ENCODE measurements around the gene TRPV4. TPM values are rescaled to one million over a fixed set of nuclear protein-coding genes. Genes with fewer than 3 reads are reported as not detected.

TRPV4 gene
- total RNA-seq, 4 donors from 2014 or later = 0.39 to 1.6 (median 1.3) TPM; not detected in 1

DNA sequence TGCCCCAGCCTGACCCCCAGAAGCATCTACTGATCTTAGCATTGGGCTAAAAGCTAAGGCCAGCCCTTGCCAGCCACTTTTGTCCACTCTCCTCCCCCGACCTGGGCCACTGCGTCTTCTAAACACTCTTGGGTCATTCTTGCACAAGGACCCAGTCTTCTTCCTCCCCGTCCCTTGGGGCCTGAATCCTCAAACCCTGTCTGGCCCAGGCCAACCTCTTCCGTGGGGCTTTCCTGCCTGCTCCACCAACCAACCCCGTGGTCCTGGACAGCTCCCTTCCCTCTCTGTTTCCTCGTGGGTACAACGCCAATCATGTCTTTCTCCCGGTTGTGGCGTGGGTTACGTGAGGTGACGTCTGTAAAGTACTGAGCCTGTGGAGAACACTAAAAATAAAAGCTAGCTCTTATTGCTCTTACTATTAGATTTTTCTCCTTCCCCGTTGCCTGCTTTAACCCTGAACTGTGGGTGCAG is 98.1 kb downstream of the TRPV4 start:
- intact Hi-C loops (cut with DNase I) = no loop called here
- no peak for DNase-seq
- H3K36me3 ChIP-seq = no peaks in the 10 kb centered on the region
- no peak overlapping the region for H3K4me3 ChIP-seq (replicated peaks in 1 of 3)
- H3K4me1 ChIP-seq = no peaks in the 10 kb centered on the region
- no peak overlapping the region for H3K27ac ChIP-seq
- H3K9me3 ChIP-seq = no peaks in the 10 kb centered on the region
- no peak for TF ChIP-seq POLR2A (IDR thresholded peaks at IDR 0.05)
- TF ChIP-seq, protein P1, sequence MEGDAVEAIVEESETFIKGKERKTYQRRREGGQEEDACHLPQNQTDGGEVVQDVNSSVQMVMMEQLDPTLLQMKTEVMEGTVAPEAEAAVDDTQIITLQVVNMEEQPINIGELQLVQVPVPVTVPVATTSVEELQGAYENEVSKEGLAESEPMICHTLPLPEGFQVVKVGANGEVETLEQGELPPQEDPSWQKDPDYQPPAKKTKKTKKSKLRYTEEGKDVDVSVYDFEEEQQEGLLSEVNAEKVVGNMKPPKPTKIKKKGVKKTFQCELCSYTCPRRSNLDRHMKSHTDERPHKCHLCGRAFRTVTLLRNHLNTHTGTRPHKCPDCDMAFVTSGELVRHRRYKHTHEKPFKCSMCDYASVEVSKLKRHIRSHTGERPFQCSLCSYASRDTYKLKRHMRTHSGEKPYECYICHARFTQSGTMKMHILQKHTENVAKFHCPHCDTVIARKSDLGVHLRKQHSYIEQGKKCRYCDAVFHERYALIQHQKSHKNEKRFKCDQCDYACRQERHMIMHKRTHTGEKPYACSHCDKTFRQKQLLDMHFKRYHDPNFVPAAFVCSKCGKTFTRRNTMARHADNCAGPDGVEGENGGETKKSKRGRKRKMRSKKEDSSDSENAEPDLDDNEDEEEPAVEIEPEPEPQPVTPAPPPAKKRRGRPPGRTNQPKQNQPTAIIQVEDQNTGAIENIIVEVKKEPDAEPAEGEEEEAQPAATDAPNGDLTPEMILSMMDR (IDR thresholded peaks at IDR 0.05) = no peak
- no peaks in the 10 kb centered on the region for H3K27me3 ChIP-seq
- WGBS, 2 donors = 53 to 66% methylated on average over 12 of the region's 12 CpGs

DNA sequence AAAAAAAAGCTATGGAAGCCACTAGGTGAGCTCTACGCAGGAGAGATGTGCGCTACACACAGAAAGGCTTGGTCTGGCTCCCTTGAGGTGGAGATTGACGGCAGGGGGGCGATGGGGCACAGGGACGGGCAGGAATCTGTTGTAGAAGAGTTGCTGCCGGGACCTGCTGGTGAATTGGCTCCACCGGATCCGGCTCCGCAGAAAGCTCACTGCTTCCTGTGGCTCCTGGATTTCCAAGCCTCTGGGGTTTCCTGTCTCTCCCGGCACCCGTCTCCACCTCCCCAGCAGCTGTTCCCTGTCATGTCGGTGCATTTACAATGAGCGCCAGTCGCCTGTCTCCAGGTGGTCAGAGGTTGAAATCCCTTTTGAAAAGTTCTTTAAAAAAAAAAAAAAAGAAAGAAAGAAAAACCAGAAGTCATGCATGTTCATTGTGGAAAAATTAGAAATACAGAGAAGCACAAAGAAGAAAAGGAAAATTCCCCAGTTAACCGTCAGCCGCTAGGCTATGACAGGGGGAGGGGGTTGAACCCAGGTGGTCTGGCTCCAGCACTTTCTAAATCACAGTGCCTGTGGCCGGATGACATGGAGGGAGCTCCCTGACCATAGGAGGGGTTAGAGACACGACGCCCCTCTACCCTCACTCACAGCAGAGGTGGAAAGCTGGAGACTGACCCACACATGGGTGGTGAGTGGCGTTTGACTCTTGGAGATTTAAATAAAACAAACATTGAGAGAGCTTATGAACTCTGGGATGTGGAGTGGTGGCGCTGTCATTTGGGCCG is 98.8 kb downstream of the TRPV4 start:
- intact Hi-C loops (cut with DNase I) = no loop called here
- H3K36me3 ChIP-seq = no peaks in the 10 kb centered on the region
- DNase-seq = no peak
- H3K27me3 ChIP-seq = no peaks in the 10 kb centered on the region
- H3K4me3 ChIP-seq (replicated peaks in 1 of 3) = no peak overlapping the region
- no peak for TF ChIP-seq POLR2A (IDR thresholded peaks at IDR 0.05)
- TF ChIP-seq, protein P1 (IDR thresholded peaks at IDR 0.05) = no peak
- H3K9me3 ChIP-seq = no peaks in the 10 kb centered on the region
- no peak overlapping the region for H3K27ac ChIP-seq
- H3K4me1 ChIP-seq = no peaks in the 10 kb centered on the region
- WGBS, 2 donors = 23 to 26% methylated on average over 22 of the region's 22 CpGs

Small RNAs within 50 kb of the gene (microRNA-seq; reads per million reads assigned to microRNA genes)
- gene MIR4497 = not detected

Small RNAs within 50 kb of the gene (small RNA-seq; reads per million reads assigned to genes)
- gene MIR4497 = not detected
- not detected for gene RN7SL441P

Other genes starting within 250 kb of the TRPV4 start
- 1 to 10 TPM; 1.3 to 3.8 (median 1.9) TPM for gene FAM222A, start 119.6 kb downstream of the TRPV4 start, total RNA-seq
- gene GLTP, start 47.1 kb upstream of the TRPV4 start, total RNA-seq = 10 to 100 TPM; 49.9 to 72.0 (median 60.2) TPM
- 10 to 100 TPM; 16.4 to 25.8 (median 24.3) TPM for gene TCHP, start 66.9 kb upstream of the TRPV4 start, total RNA-seq
- 10 to 100 TPM; 54.4 to 69.4 (median 60.1) TPM for gene GIT2, start 163.0 kb upstream of the TRPV4 start, total RNA-seq
- gene ANKRD13A, start 166.0 kb upstream of the TRPV4 start, total RNA-seq = 100 to 1,000 TPM; 125 to 167 (median 137) TPM
- gene C12orf76, start 215.1 kb upstream of the TRPV4 start, total RNA-seq = 10 to 100 TPM; 16.1 to 41.5 (median 21.9) TPM